Measurements from ENCODE around the gene ARNT2.

Gene ARNT2

DNA sequence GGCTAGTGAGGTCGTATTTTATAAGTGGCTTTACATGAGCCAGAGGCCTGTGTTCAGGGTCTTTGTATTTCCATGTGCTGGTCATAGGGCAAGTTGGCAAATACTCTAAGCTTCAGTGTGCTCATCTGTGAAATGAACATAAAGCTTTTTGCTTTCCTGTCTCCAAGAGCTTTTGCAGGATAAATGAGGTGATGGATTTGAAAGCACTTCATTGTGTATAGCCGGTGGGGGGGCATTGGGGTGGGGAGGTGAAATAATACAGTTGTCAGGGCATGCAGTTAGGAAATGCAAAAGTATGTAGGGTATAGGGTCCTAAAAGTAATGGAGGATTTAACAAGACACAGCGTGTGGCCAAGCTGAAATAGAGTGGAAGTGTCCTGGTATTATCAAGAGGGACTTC lies 67.7 kb downstream of the ARNT2 start:
- WGBS (ENCODE audit: insufficient coverage) = 100% methylated on average over 2 of the region's 3 CpGs
- no peak overlapping the region for H3K27ac ChIP-seq (ENCODE audit: insufficient read depth in 1 of 2, low read depth in 1 of 2, low read length in 2 of 2, poor library complexity in 1 of 2, severe bottlenecking in 2 of 2)
- no peak for DNase-seq
- no peak overlapping the region for H3K4me3 ChIP-seq (ENCODE audit: control insufficient read depth in 1 of 7, extremely low read depth in 1 of 7, insufficient read depth in 4 of 7, low read depth in 2 of 7, low read length in 6 of 7)
- ChIA-PET POLR2A (no interaction called here), CTCF (interaction anchor here (1.3 to 1.5 kb wide), 2 partner anchors 17 to 34 kb away, joined by 3 read pairs; no protein-coding TSS in a partner anchor)
- peaks cover 0 to 2% (median 0%) of the 10 kb centered on the region in 5 experiments for H3K27me3 ChIP-seq (replicated peaks in 2 of 5; ENCODE audit: control insufficient read depth in 4 of 5, insufficient read depth in 5 of 5, low read length in 4 of 5)
- H3K36me3 ChIP-seq (ENCODE audit: control insufficient read depth in 4 of 4, insufficient read depth in 4 of 4, low read length in 3 of 4) = no peaks in the 10 kb centered on the region
- peaks cover 0 to 11% (median 5%) of the 10 kb centered on the region in 4 experiments for H3K4me1 ChIP-seq (ENCODE audit: control extremely low read depth in 1 of 4, control insufficient read depth in 4 of 4, insufficient read depth in 4 of 4, low read length in 3 of 4)
- peaks cover 0 to 4% (median 0%) of the 10 kb centered on the region in 5 experiments for H3K9me3 ChIP-seq (ENCODE audit: control extremely low read depth in 1 of 5, control insufficient read depth in 4 of 5, insufficient read depth in 2 of 5, low read depth in 1 of 5, low read length in 4 of 5)

DNA sequence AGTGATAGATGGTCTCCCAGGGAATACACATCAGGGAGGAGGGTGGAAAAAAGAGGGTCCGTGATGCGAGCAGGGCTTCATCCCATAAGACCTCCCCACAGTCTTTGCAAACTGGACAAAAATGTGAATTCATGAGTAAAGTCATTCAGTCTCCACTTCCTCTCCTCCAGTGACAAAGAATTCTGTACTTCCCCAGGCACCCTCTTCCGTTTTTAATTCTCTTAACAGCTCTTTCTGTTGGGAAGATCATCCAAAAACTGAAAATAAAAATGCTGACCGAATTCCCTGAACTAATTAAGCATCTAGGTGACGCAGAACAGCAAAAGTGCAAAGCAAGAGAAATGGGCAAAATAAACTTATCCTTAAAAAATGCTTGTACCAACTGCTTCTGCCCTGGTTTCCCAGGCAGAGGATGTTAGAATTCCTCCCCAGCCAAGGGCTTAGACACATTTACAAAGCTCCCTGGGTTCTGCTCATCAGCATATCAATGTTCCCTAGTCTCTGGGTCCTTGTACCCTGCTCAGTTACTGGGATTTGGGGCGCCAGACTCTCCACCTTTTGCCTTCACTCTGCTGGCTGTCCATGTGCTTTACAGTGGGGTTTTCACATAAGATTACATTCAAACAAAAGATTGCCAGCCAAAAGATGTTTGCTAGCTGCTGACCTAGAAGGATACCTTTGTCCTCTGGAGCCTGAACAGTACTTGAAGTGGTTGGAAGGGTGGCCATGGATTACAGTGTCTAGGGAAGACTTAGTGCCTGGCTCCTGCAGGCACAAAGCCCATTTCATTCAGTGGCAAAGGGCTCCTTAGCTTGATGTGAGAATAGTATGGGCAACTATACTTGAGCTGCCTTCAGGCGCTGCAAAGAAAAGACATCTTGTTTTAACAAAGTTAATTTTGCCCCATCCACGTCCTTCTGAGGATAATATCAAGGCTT lies 69.4 kb downstream of the ARNT2 start:
- peak in 2 of 3 donors; percentile 18 to 20 for DNase-seq
- H3K36me3 ChIP-seq (ENCODE audit: control insufficient read depth in 4 of 4, insufficient read depth in 4 of 4, low read length in 3 of 4) = no peaks in the 10 kb centered on the region
- peaks cover 0 to 11% (median 5%) of the 10 kb centered on the region in 4 experiments for H3K4me1 ChIP-seq (ENCODE audit: control extremely low read depth in 1 of 4, control insufficient read depth in 4 of 4, insufficient read depth in 4 of 4, low read length in 3 of 4)
- H3K9me3 ChIP-seq (ENCODE audit: control extremely low read depth in 1 of 5, control insufficient read depth in 4 of 5, insufficient read depth in 2 of 5, low read depth in 1 of 5, low read length in 4 of 5) = peaks cover 0 to 9% (median 0%) of the 10 kb centered on the region in 5 experiments
- no peak overlapping the region for H3K4me3 ChIP-seq (ENCODE audit: control insufficient read depth in 1 of 7, extremely low read depth in 1 of 7, insufficient read depth in 4 of 7, low read depth in 2 of 7, low read length in 6 of 7)
- POLR2A ChIA-PET = no interaction called here
- no peak overlapping the region for H3K27ac ChIP-seq (ENCODE audit: insufficient read depth in 1 of 2, low read depth in 1 of 2, low read length in 2 of 2, poor library complexity in 1 of 2, severe bottlenecking in 2 of 2)
- WGBS (ENCODE audit: insufficient coverage) = 70% methylated on average over 6 of the region's 8 CpGs
- H3K27me3 ChIP-seq (replicated peaks in 2 of 5; ENCODE audit: control insufficient read depth in 4 of 5, insufficient read depth in 5 of 5, low read length in 4 of 5) = no peaks in the 10 kb centered on the region
- CTCF ChIA-PET = interaction anchor here (0.9 to 2.1 kb wide), 8 partner anchors 14 to 345 kb away, joined by 3 to 8 read pairs (median 3); no protein-coding TSS in a partner anchor

DNA sequence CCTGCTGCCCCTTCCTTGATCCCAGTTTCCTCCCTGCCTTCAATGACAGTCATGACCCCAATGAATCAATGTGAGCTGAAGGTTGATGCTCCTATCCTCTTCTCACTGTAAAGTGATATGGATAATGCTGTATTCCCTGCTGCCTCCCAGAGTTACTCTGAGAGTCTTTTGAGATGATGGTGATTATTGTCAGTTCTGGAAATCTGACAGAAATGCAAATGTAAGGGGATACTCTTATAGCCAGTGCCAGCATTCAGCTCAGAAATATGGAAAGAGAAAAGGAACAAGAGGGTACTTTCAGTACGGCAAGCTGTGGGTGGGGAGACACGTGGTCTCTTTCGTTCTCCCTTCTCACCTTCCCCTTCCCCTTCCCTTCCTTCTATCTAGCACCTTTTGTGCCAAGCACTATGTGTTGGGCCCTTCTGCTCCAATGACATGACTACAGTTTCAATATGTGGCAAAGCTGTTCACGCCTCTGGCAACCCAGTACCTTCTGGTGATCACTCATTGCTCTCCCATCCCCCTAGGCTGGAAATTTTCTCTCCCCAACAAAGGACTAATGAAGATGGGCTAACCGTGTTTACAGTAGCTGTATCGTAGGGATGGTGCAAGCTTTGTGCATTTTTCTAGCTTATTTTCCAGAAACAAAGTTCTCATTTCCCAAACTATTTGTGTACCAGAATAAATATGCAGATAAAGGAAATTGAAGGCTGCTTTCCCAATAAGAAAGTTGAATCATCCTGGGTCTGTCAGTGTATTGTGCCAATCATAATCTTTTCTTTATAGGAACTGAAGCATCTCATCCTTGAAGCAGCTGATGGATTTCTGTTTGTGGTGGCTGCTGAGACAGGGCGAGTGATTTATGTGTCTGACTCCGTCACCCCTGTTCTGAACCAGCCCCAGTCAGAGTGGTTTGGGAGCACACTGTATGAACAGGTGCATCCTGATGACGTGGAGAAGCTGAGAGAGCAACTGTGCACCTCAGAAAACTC lies 70.3 kb downstream of the ARNT2 start:
- WGBS (ENCODE audit: insufficient coverage) = 70% methylated on average over 7 of the region's 9 CpGs
- ChIA-PET POLR2A (interaction anchor here (0.8 kb wide), 1 partner anchor 15 kb away, joined by 3 read pairs; no protein-coding TSS in a partner anchor), CTCF (interaction anchor here (0.6 to 2.1 kb wide), 7 partner anchors 15 to 344 kb away, joined by 3 to 8 read pairs (median 3); no protein-coding TSS in a partner anchor)
- DNase-seq = peak; percentile 74 to 95 (median 95)
- Histone ChIP-seq H3K4me3 (ENCODE audit: control insufficient read depth in 1 of 7, extremely low read depth in 1 of 7, insufficient read depth in 4 of 7, low read depth in 2 of 7, low read length in 6 of 7) (no peak overlapping the region), H3K27ac (ENCODE audit: insufficient read depth in 1 of 2, low read depth in 1 of 2, low read length in 2 of 2, poor library complexity in 1 of 2, severe bottlenecking in 2 of 2) (no peak overlapping the region), H3K27me3 (replicated peaks in 2 of 5; ENCODE audit: control insufficient read depth in 4 of 5, insufficient read depth in 5 of 5, low read length in 4 of 5) (no peaks in the 10 kb centered on the region), H3K9me3 (ENCODE audit: control extremely low read depth in 1 of 5, control insufficient read depth in 4 of 5, insufficient read depth in 2 of 5, low read depth in 1 of 5, low read length in 4 of 5) (peaks cover 0 to 9% (median 0%) of the 10 kb centered on the region in 5 experiments), H3K4me1 (ENCODE audit: control extremely low read depth in 1 of 4, control insufficient read depth in 4 of 4, insufficient read depth in 4 of 4, low read length in 3 of 4) (peaks cover 0 to 11% (median 5%) of the 10 kb centered on the region in 4 experiments), H3K36me3 (ENCODE audit: control insufficient read depth in 4 of 4, insufficient read depth in 4 of 4, low read length in 3 of 4) (no peaks in the 10 kb centered on the region)

DNA sequence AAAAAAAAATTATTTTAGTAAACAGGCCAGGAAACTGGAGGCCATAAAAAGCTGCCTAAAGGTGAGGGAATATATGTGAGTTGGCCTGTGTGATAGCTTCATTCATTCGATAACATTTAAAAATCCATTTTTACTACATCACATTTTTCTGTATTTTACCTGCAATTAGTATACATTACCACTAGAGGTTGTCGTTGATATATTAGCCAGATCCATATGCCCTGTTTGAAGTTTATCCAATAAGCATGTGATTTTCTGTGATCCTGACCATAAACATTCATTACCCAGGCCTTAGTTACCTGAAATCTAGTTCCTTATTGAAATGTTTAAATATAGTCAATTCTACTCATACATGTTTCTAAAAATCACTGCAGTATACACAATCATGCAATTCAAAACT lies 71.4 kb downstream of the ARNT2 start:
- Histone ChIP-seq H3K27me3 (replicated peaks in 2 of 5; ENCODE audit: control insufficient read depth in 4 of 5, insufficient read depth in 5 of 5, low read length in 4 of 5) (no peaks in the 10 kb centered on the region), H3K27ac (ENCODE audit: insufficient read depth in 1 of 2, low read depth in 1 of 2, low read length in 2 of 2, poor library complexity in 1 of 2, severe bottlenecking in 2 of 2) (no peak overlapping the region), H3K9me3 (ENCODE audit: control extremely low read depth in 1 of 5, control insufficient read depth in 4 of 5, insufficient read depth in 2 of 5, low read depth in 1 of 5, low read length in 4 of 5) (peaks cover 0 to 9% (median 0%) of the 10 kb centered on the region in 5 experiments), H3K4me1 (ENCODE audit: control extremely low read depth in 1 of 4, control insufficient read depth in 4 of 4, insufficient read depth in 4 of 4, low read length in 3 of 4) (peaks cover 0 to 11% (median 5%) of the 10 kb centered on the region in 4 experiments), H3K4me3 (ENCODE audit: control insufficient read depth in 1 of 7, extremely low read depth in 1 of 7, insufficient read depth in 4 of 7, low read depth in 2 of 7, low read length in 6 of 7) (no peak overlapping the region), H3K36me3 (ENCODE audit: control insufficient read depth in 4 of 4, insufficient read depth in 4 of 4, low read length in 3 of 4) (no peaks in the 10 kb centered on the region)
- WGBS (ENCODE audit: insufficient coverage) = 100% methylated on average over 1 of the region's 2 CpGs
- ChIA-PET POLR2A (no interaction called here), CTCF (interaction anchor here (2.1 kb wide), 1 partner anchor 14 kb away, joined by 8 read pairs; no protein-coding TSS in a partner anchor)
- no peak for DNase-seq

DNA sequence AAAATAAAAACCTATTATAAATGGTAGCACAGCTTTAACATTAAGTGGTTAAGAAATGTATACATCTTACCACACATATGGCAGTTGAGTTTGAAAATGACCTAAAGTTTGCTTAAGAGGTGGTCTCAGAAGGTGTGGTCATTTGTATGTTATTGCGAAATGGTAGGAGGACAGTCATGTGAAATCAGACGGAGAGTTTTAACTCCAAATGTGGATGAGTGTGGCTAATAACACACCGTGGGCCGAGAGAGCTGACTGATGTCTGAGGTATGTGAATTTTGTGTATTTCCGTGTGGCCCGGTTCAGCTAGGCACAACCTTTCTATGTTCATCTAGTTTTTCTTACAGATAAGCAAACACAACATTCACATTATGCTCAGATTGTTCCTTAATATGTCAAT lies 71.9 kb downstream of the ARNT2 start:
- CTCF ChIA-PET = no interaction called here
- POLR2A ChIA-PET = no interaction called here
- no peak for DNase-seq

DNA sequence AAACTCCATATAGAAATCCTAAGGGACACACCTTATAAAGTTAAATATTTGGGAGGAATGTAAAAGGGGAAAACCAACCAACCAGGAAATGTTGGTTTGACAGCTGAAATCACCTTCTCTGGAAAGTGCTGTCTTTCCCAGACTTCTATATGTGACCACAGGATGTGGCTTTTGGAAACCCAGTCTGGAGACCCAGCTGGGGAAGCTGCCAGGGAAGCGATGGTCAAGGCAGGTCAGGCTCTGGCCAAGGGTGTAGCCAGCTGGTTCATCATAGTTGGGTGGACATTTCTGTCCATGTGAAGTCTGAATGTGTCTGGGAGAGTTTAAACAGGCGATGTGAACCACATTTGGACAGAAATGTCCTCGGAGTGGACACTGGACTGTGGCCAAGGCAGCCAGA lies 73.9 kb downstream of the ARNT2 start:
- POLR2A ChIA-PET = no interaction called here
- Histone ChIP-seq H3K4me3 (ENCODE audit: control insufficient read depth in 1 of 7, extremely low read depth in 1 of 7, insufficient read depth in 4 of 7, low read depth in 2 of 7, low read length in 6 of 7) (no peak overlapping the region), H3K27me3 (replicated peaks in 2 of 5; ENCODE audit: control insufficient read depth in 4 of 5, insufficient read depth in 5 of 5, low read length in 4 of 5) (no peaks in the 10 kb centered on the region), H3K27ac (ENCODE audit: insufficient read depth in 1 of 2, low read depth in 1 of 2, low read length in 2 of 2, poor library complexity in 1 of 2, severe bottlenecking in 2 of 2) (no peak overlapping the region), H3K36me3 (ENCODE audit: control insufficient read depth in 4 of 4, insufficient read depth in 4 of 4, low read length in 3 of 4) (no peaks in the 10 kb centered on the region), H3K9me3 (ENCODE audit: control extremely low read depth in 1 of 5, control insufficient read depth in 4 of 5, insufficient read depth in 2 of 5, low read depth in 1 of 5, low read length in 4 of 5) (peaks cover 0 to 9% (median 0%) of the 10 kb centered on the region in 5 experiments), H3K4me1 (ENCODE audit: control extremely low read depth in 1 of 4, control insufficient read depth in 4 of 4, insufficient read depth in 4 of 4, low read length in 3 of 4) (peaks cover 0 to 9% (median 4%) of the 10 kb centered on the region in 4 experiments)
- DNase-seq = no peak
- 100% methylated on average over 3 of the region's 3 CpGs for WGBS (ENCODE audit: insufficient coverage)
- CTCF ChIA-PET = no interaction called here

More for the DNA sequence above, 71.9 kb downstream of the ARNT2 start:
- H3K4me3 ChIP-seq (ENCODE audit: control insufficient read depth in 1 of 7, extremely low read depth in 1 of 7, insufficient read depth in 4 of 7, low read depth in 2 of 7, low read length in 6 of 7) = no peak overlapping the region
- no peaks in the 10 kb centered on the region for H3K36me3 ChIP-seq (ENCODE audit: control insufficient read depth in 4 of 4, insufficient read depth in 4 of 4, low read length in 3 of 4)
- 100% methylated on average over 1 of the region's 6 CpGs for WGBS (ENCODE audit: insufficient coverage)
- no peak overlapping the region for H3K27ac ChIP-seq (ENCODE audit: insufficient read depth in 1 of 2, low read depth in 1 of 2, low read length in 2 of 2, poor library complexity in 1 of 2, severe bottlenecking in 2 of 2)
- H3K27me3 ChIP-seq (replicated peaks in 2 of 5; ENCODE audit: control insufficient read depth in 4 of 5, insufficient read depth in 5 of 5, low read length in 4 of 5) = no peaks in the 10 kb centered on the region
- peaks cover 0 to 11% (median 5%) of the 10 kb centered on the region in 4 experiments for H3K4me1 ChIP-seq (ENCODE audit: control extremely low read depth in 1 of 4, control insufficient read depth in 4 of 4, insufficient read depth in 4 of 4, low read length in 3 of 4)
- H3K9me3 ChIP-seq (ENCODE audit: control extremely low read depth in 1 of 5, control insufficient read depth in 4 of 5, insufficient read depth in 2 of 5, low read depth in 1 of 5, low read length in 4 of 5) = peaks cover 0 to 9% (median 0%) of the 10 kb centered on the region in 5 experiments
